ENCODE results near the gene TUG1. TPM values are rescaled to one million over a fixed set of nuclear protein-coding genes. Genes with fewer than 3 reads are reported as not detected.

Gene TUG1
- total RNA-seq, 1 experiment from 2014 or later = 103 TPM

DNA sequence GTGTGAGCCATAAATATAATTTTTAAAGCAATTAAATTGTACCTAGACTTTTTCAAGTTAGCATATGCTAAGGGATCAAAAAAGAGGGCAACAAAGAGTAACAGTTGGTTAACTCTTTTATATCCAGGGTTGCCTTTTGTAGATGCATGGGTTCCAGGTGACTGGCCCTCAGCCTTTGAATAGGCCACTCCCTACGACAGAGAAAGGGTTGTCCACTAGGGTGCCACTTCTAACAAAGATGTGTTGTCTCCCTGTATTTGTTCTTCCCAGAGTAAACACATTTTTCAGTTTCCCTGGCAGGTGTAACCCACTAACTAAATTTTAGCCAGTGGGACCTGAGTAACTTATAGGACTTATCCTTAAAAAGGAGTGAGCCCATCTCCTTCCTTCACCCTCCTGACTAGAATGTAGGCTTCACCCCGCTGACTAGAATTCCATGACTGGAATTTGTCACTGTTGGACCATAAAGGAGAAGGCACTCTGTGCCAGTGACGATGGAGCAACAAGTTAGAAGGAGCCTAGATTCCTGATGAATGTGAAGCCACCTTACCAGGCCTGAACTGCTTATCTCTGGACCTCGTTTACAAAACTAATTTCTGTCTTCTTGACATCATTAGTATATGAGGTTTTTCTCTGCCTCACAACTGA is 16.6 kb downstream of the TUG1 start:
- POLR2A ChIA-PET = no interaction called here
- Histone ChIP-seq H3K9me3 (no peaks in the 10 kb centered on the region), H3K4me3 (ENCODE audit: low read depth, low read length) (no peak overlapping the region), H3K4me1 (peaks cover 4% of the 10 kb centered on the region), H3K27me3 (replicated peaks; ENCODE audit: control insufficient read depth, insufficient read depth, low read length) (no peaks in the 10 kb centered on the region), H3K36me3 (ENCODE audit: control insufficient read depth, insufficient read depth, low read length) (no peaks in the 10 kb centered on the region)
- intact Hi-C loops (cut with micrococcal nuclease; ENCODE audit: unreplicated experiment) = no loop called here
- H3K27me3 Mint-ChIP-seq (ENCODE audit: insufficient read depth, unreplicated experiment) = no peaks in the 10 kb centered on the region
- DNase-seq = no peak
- H3K9me3 Mint-ChIP-seq (ENCODE audit: unreplicated experiment) = no peaks in the 10 kb centered on the region
- BruUV-seq (replicated peaks) = no TSS peak
- no peak for TF ChIP-seq CTCF (IDR thresholded peaks at IDR 0.05; ENCODE audit: insufficient read depth in 1 of 2, low read depth in 1 of 2, low read length in 1 of 2, severe bottlenecking in 1 of 2, unreplicated experiment in 1 of 2)
- no peak overlapping the region for H3K27ac Mint-ChIP-seq (ENCODE audit: unreplicated experiment)
- no peaks in the 10 kb centered on the region for H3K36me3 Mint-ChIP-seq (ENCODE audit: insufficient read depth, unreplicated experiment)
- CTCF ChIA-PET = no interaction called here
- no peak overlapping the region for H3K4me3 Mint-ChIP-seq (ENCODE audit: unreplicated experiment)
- H3K4me1 Mint-ChIP-seq (ENCODE audit: low read depth, unreplicated experiment) = peaks cover 12% of the 10 kb centered on the region

GRCh38 chr22:30989474-30989873 is 20.4 kb downstream of the TUG1 start:
- no peak for TF ChIP-seq CTCF (IDR thresholded peaks at IDR 0.05; ENCODE audit: insufficient read depth in 1 of 2, low read depth in 1 of 2, low read length in 1 of 2, severe bottlenecking in 1 of 2, unreplicated experiment in 1 of 2)
- Mint-ChIP-seq H3K27ac (ENCODE audit: unreplicated experiment) (no peak overlapping the region), H3K9me3 (ENCODE audit: unreplicated experiment) (no peaks in the 10 kb centered on the region), H3K4me3 (ENCODE audit: unreplicated experiment) (no peak overlapping the region), H3K36me3 (ENCODE audit: insufficient read depth, unreplicated experiment) (no peaks in the 10 kb centered on the region), H3K4me1 (ENCODE audit: low read depth, unreplicated experiment) (peaks cover 4% of the 10 kb centered on the region), H3K27me3 (ENCODE audit: insufficient read depth, unreplicated experiment) (no peaks in the 10 kb centered on the region)
- Histone ChIP-seq H3K4me3 (ENCODE audit: low read depth, low read length) (no peak overlapping the region), H3K27me3 (replicated peaks; ENCODE audit: control insufficient read depth, insufficient read depth, low read length) (no peaks in the 10 kb centered on the region), H3K36me3 (ENCODE audit: control insufficient read depth, insufficient read depth, low read length) (no peaks in the 10 kb centered on the region), H3K9me3 (no peaks in the 10 kb centered on the region), H3K4me1 (no peaks in the 10 kb centered on the region)
- POLR2A ChIA-PET = no interaction called here
- DNase-seq = no peak
- intact Hi-C loops (cut with micrococcal nuclease; ENCODE audit: unreplicated experiment) = no loop called here
- CTCF ChIA-PET = no interaction called here
- no TSS peak for BruUV-seq (replicated peaks)

GRCh38 chr22:30990690-30991089 is 21.6 kb downstream of the TUG1 start:
- Mint-ChIP-seq H3K4me1 (ENCODE audit: low read depth, unreplicated experiment) (no peaks in the 10 kb centered on the region), H3K9me3 (ENCODE audit: unreplicated experiment) (no peaks in the 10 kb centered on the region), H3K4me3 (ENCODE audit: unreplicated experiment) (no peak overlapping the region), H3K27me3 (ENCODE audit: insufficient read depth, unreplicated experiment) (no peaks in the 10 kb centered on the region), H3K36me3 (ENCODE audit: insufficient read depth, unreplicated experiment) (no peaks in the 10 kb centered on the region), H3K27ac (ENCODE audit: unreplicated experiment) (no peak overlapping the region)
- POLR2A ChIA-PET = no interaction called here
- Histone ChIP-seq H3K27me3 (replicated peaks; ENCODE audit: control insufficient read depth, insufficient read depth, low read length) (no peaks in the 10 kb centered on the region), H3K9me3 (no peaks in the 10 kb centered on the region), H3K4me3 (ENCODE audit: low read depth, low read length) (no peak overlapping the region), H3K36me3 (ENCODE audit: control insufficient read depth, insufficient read depth, low read length) (no peaks in the 10 kb centered on the region), H3K4me1 (no peaks in the 10 kb centered on the region)
- BruUV-seq (replicated peaks) = no TSS peak
- TF ChIP-seq CTCF (IDR thresholded peaks at IDR 0.05; ENCODE audit: insufficient read depth in 1 of 2, low read depth in 1 of 2, low read length in 1 of 2, severe bottlenecking in 1 of 2, unreplicated experiment in 1 of 2) = no peak
- no peak for DNase-seq
- CTCF ChIA-PET = no interaction called here
- intact Hi-C loops (cut with micrococcal nuclease; ENCODE audit: unreplicated experiment) = no loop called here

Measured in Caco-2 (cell line).